ENCODE measurements around the gene IKZF3.
"Not testable (repeated sequence)": the region's sequence is repeated elsewhere in the genome, so short reads cannot be mapped to it uniquely, and the experiment has no call there.

IKZF3 gene

GRCh38 chr17:39716073-39716818 lies 147.9 kb downstream of the IKZF3 start:
- no peak for DNase-seq (ENCODE audit: low read depth)

- no peak for DNase-seq (ENCODE audit: low read depth)
Observed at GRCh38 chr17:39715375-39716072, 148.6 kb downstream of the IKZF3 start.

- DNase-seq (ENCODE audit: low read depth), result no peak
Observed at GRCh38 chr17:39714234-39714633, 149.9 kb downstream of the IKZF3 start.

GRCh38 chr17:39711851-39712250 lies 152.3 kb downstream of the IKZF3 start:
- DNase-seq (ENCODE audit: low read depth), result no peak

GRCh38 chr17:39711071-39711470 lies 153.0 kb downstream of the IKZF3 start:
- DNase-seq (ENCODE audit: low read depth), result not testable (repeated sequence)

GRCh38 chr17:39709998-39710964 lies 153.8 kb downstream of the IKZF3 start:
- no peak for DNase-seq (ENCODE audit: low read depth)

- DNase-seq (ENCODE audit: low read depth), result no peak
Observed at GRCh38 chr17:39709319-39709997, 154.7 kb downstream of the IKZF3 start.

Data from activated T-cell treated with anti-CD3 and anti-CD28 coated beads for 48 hours (primary cell).